GOT3 (cell line): Measurements from ENCODE around the gene RPP38.
A peak's percentile ranks its signal among the peaks of the same experiment; 100 is the strongest.

Experiments used
- DNase-seq: peaks from one replicate; lab custom pipeline; 2025; ENCODE audit warnings: mixed read lengths; lab: John Stamatoyannopoulos, UW

Gene RPP38

GRCh38 chr10:15097011-15097812 lies at the start of gene RPP38:
Gene RPP38 (plus strand): TSS chr10:15097355. CDS start chr10:15103315, 5,960 bp downstream.
- DNase-seq, result peak; percentile 91

GRCh38 chr10:15049533-15049932 lies 47.6 kb upstream of the RPP38 start:
- DNase-seq, result no peak

GRCh38 chr10:15052121-15052520 lies 45.0 kb upstream of the RPP38 start:
- no peak for DNase-seq

GRCh38 chr10:15053061-15053460 lies 44.1 kb upstream of the RPP38 start:
- DNase-seq, result no peak

- no peak for DNase-seq
Observed at GRCh38 chr10:15058689-15059088, 38.5 kb upstream of the RPP38 start.

GRCh38 chr10:15059914-15060313 lies 37.2 kb upstream of the RPP38 start:
- no peak for DNase-seq

- no peak for DNase-seq
Observed at GRCh38 chr10:15060638-15061037, 36.5 kb upstream of the RPP38 start.

- DNase-seq, result no peak
Observed at GRCh38 chr10:15067154-15067553, 30.0 kb upstream of the RPP38 start.

- no peak for DNase-seq
Observed at GRCh38 chr10:15068802-15069201, 28.4 kb upstream of the RPP38 start.

GRCh38 chr10:15069230-15069629 lies 27.9 kb upstream of the RPP38 start:
- no peak for DNase-seq

GRCh38 chr10:15072358-15072757 lies 24.8 kb upstream of the RPP38 start:
- DNase-seq, result no peak

- DNase-seq, result no peak
Observed at GRCh38 chr10:15075421-15075820, 21.7 kb upstream of the RPP38 start.

- DNase-seq, result no peak
Observed at GRCh38 chr10:15083674-15084501, 13.3 kb upstream of the RPP38 start.

GRCh38 chr10:15084502-15084922 lies 12.6 kb upstream of the RPP38 start:
- peak; percentile 20 for DNase-seq

GRCh38 chr10:15088428-15089261 lies 8.5 kb upstream of the RPP38 start, which contains the start of gene ACBD7:
Gene ACBD7 (minus strand): TSS chr10:15088776. CDS start chr10:15088728, 48 bp downstream.
- DNase-seq, result peak; percentile 30

- DNase-seq, result no peak
Observed at GRCh38 chr10:15091418-15091817, 5.7 kb upstream of the RPP38 start.

GRCh38 chr10:15092855-15093408 lies 4.2 kb upstream of the RPP38 start:
- no peak for DNase-seq

- DNase-seq, result no peak
Observed at GRCh38 chr10:15096661-15097010, 519 bp upstream of the RPP38 start.

GRCh38 chr10:15099886-15100285 lies 2.7 kb downstream of the RPP38 start:
- no peak for DNase-seq

- no peak for DNase-seq
Observed at GRCh38 chr10:15103513-15103912, 6.4 kb downstream of the RPP38 start.

- no peak for DNase-seq
Observed at GRCh38 chr10:15106352-15107013, 9.3 kb downstream of the RPP38 start.
